G401 (cell line): Measurements from ENCODE around the gene IL17RC. TPM values are rescaled to one million over a fixed set of nuclear protein-coding genes. Genes with fewer than 3 reads are reported as not detected.

Experiments used
- DNase-seq: peaks from one replicate; pipeline ENCODE4 v3.0.0-alpha.2; 2015; ENCODE audit warnings: low spot score
- in situ Hi-C: cut with HindIII; loops from 2 replicates; pipeline ENCODE4 v1.10.0; 2016; ENCODE audit warnings: low sequenced_read_pairs, mixed read lengths
- total RNA-seq: library from RNA; depleted of rRNA; stranded (reverse); fragments of >200 nt; shearing (Covaris generic); gene quantifications from 2 replicates; pipeline ENCODE4 v1.2.3, GENCODE V29; 2014; rRNA removed

IL17RC gene
- total RNA-seq, 1 experiment from 2014 or later = 12.2 TPM

- in situ Hi-C loops = no loop called here
Measured at GRCh38 chr3:9965200-9965875, 48.4 kb downstream of the IL17RC start.

GRCh38 chr3:9966841-9967240 lies 49.9 kb downstream of the IL17RC start:
- in situ Hi-C loops = no loop called here

More at GRCh38 chr3:9965200-9965875, 48.4 kb downstream of the IL17RC start:
- no peak for DNase-seq

GRCh38 chr3:9969632-9970019 lies 52.7 kb downstream of the IL17RC start:
- in situ Hi-C loops = no loop called here
- no peak for DNase-seq

More at GRCh38 chr3:9966841-9967240, 49.9 kb downstream of the IL17RC start:
- no peak for DNase-seq

GRCh38 chr3:9970020-9970652 lies 53.2 kb downstream of the IL17RC start:
- DNase-seq = no peak
- in situ Hi-C loops = no loop called here

- DNase-seq = no peak
- in situ Hi-C loops = no loop called here
Measured at GRCh38 chr3:9976721-9977709, 60.1 kb downstream of the IL17RC start.

GRCh38 chr3:9978710-9979305 lies 61.9 kb downstream of the IL17RC start:
- in situ Hi-C loops = no loop called here
- DNase-seq = no peak

- no peak for DNase-seq
- in situ Hi-C loops = no loop called here
Measured at GRCh38 chr3:9980251-9980650, 63.4 kb downstream of the IL17RC start.

Other genes starting within 250 kb of the IL17RC start
- 0.80 and 3.9 TPM in 2 replicates for gene CPNE9, start 213.3 kb upstream of the IL17RC start, total RNA-seq
- 18.5 and 23.7 TPM in 2 replicates for gene BRPF1, start 185.4 kb upstream of the IL17RC start, total RNA-seq
- gene OGG1, start 167.1 kb upstream of the IL17RC start, total RNA-seq = 32.1 and 35.3 TPM in 2 replicates
- gene CAMK1, start 147.2 kb upstream of the IL17RC start, total RNA-seq = not detected in 2 replicates
- 70.0 and 72.1 TPM in 2 replicates for gene TADA3, start 124.6 kb upstream of the IL17RC start, total RNA-seq
- gene ARPC4, start 124.0 kb upstream of the IL17RC start, total RNA-seq = 231 and 292 TPM in 2 replicates
- 4.6 and 5.4 TPM in 2 replicates for gene TTLL3, start 106.8 kb upstream of the IL17RC start, total RNA-seq
- gene RPUSD3, start 73.1 kb upstream of the IL17RC start, total RNA-seq = 82.7 and 98.7 TPM in 2 replicates
- not detected in 2 replicates for gene CIDEC, start 36.8 kb upstream of the IL17RC start, total RNA-seq
- gene JAGN1, start 26.5 kb upstream of the IL17RC start, total RNA-seq = 25.1 and 30.0 TPM in 2 replicates
- gene IL17RE, start 14.2 kb upstream of the IL17RC start, total RNA-seq = 3.6 and 5.3 TPM in 2 replicates
- gene CRELD1, start 16.7 kb downstream of the IL17RC start, total RNA-seq = 13.3 and 30.0 TPM in 2 replicates
- gene PRRT3, start 35.3 kb downstream of the IL17RC start, total RNA-seq = 8.6 and 11.5 TPM in 2 replicates
- 30.3 and 63.2 TPM in 2 replicates for gene EMC3, start 69.7 kb downstream of the IL17RC start, total RNA-seq
- gene FANCD2, start 109.3 kb downstream of the IL17RC start, total RNA-seq = 17.8 and 43.1 TPM in 2 replicates
- not detected in 2 replicates for gene FANCD2OS, start 191.2 kb downstream of the IL17RC start, total RNA-seq
- 114 and 121 TPM in 2 replicates for gene BRK1, start 198.6 kb downstream of the IL17RC start, total RNA-seq
- 88.5 and 95.8 TPM in 2 replicates for gene VHL, start 224.7 kb downstream of the IL17RC start, total RNA-seq
- 2.4 and 2.5 TPM in 2 replicates for gene IRAK2, start 247.8 kb downstream of the IL17RC start, total RNA-seq